Gastrocnemius medialis (tissue), 4 donors: ENCODE measurements around the gene VPS16. TPM values are rescaled to one million over a fixed set of nuclear protein-coding genes. Genes with fewer than 3 reads are reported as not detected.

Source experiments
- ATAC-seq, 2 donors: fragments of 150-250 bp; one replicate each; pipeline ENCODE4 v1.9.1; 2016
- DNase-seq, 2 donors: peaks; one replicate each; pipeline ENCODE4 v3.0.0-alpha.2; 2019
- H3K27ac ChIP-seq, 4 donors: fragments of 200-600 bp; sonication (generic); 1 replicate in 1 of 4; 2 replicates in 3 of 4; pipeline ENCODE4 v1.5.1; 2016 to 2018; ENCODE audit warnings: mild to moderate bottlenecking in 2 of 4, moderate library complexity in 1 of 4
- H3K27me3 ChIP-seq, 3 donors: fragments of 200-600 bp; sonication (generic) in 2 of 3; 1 replicate in 1 of 3; 2 replicates in 2 of 3; pipeline versions ENCODE4 v1.5.1 to v1.6.0; 2016 to 2019; ENCODE audit warnings: mild to moderate bottlenecking in 1 of 3, moderate library complexity in 1 of 3
- H3K36me3 ChIP-seq, 2 donors: fragments of 200-600 bp; sonication (generic) in 1 of 2; one replicate each; pipeline ENCODE4 v1.5.1; 2017 to 2018
- H3K4me1 ChIP-seq, 2 donors: fragments of 200-600 bp; sonication (generic) in 1 of 2; one replicate each; pipeline ENCODE4 v1.5.1; 2016 to 2017; ENCODE audit warnings: mild to moderate bottlenecking in 2 of 2
- H3K4me3 ChIP-seq, 4 donors: fragments of 200-600 bp; sonication (generic) in 3 of 4; 1 replicate in 1 of 4; 2 replicates in 3 of 4; pipeline ENCODE4 v1.5.1; 2016 to 2019; ENCODE audit warnings: mild to moderate bottlenecking in 2 of 4
- H3K9me3 ChIP-seq, 3 donors: fragments of 200-600 bp; sonication (generic) in 2 of 3; 1 replicate in 1 of 3; 2 replicates in 2 of 3; pipeline ENCODE4 v1.5.1; 2016 to 2019
- POLR2A ChIP-seq, 2 donors: fragments of 450-650 bp; IDR thresholded peaks; one replicate each; pipeline ENCODE4 v1.6.1; 2017; ENCODE audit warnings: antibody characterized with exemption in 2 of 2, mild to moderate bottlenecking in 2 of 2, moderate library complexity in 2 of 2
- in situ Hi-C, 4 donors: fragments of 200-750 bp; cut with MboI; loops; one replicate each; pipeline versions ENCODE4 v1.15.0 to v1.8.0; 2017; ENCODE audit warnings: low sequenced_read_pairs in 4 of 4
- intact Hi-C: fragments of 100-400 bp; cut with DNase I; formaldehyde crosslinking; loops from one replicate; pipeline ENCODE4 v1.15.1; 2023; ENCODE audit warnings: low total_unique reads
- total RNA-seq, 4 donors: library from RNA; depleted of rRNA; stranded (reverse); fragments of >200 nt; gene quantifications; one replicate each; pipeline versions ENCODE4 v1.1.0 to v1.2.3, GENCODE V29; 2016
- TF ChIP-seq, protein P1 (sequence below), 5 experiments: fragments of 450-650 bp in 3 of 5; fragments of 200-600 bp in 2 of 5; sonication (generic) in 2 of 5; IDR thresholded peaks in 4 of 5; conservative IDR thresholded peaks in 1 of 5; 1 replicate in 4 of 5; 2 replicates in 1 of 5; pipeline ENCODE4 v1.5.1; 2016 to 2019; ENCODE audit warnings: antibody characterized with exemption in 5 of 5, mild to moderate bottlenecking in 3 of 5, moderate library complexity in 3 of 5

The VPS16 gene
- total RNA-seq, 4 donors from 2014 or later = 17.3 to 26.4 (median 21.6) TPM

DNA sequence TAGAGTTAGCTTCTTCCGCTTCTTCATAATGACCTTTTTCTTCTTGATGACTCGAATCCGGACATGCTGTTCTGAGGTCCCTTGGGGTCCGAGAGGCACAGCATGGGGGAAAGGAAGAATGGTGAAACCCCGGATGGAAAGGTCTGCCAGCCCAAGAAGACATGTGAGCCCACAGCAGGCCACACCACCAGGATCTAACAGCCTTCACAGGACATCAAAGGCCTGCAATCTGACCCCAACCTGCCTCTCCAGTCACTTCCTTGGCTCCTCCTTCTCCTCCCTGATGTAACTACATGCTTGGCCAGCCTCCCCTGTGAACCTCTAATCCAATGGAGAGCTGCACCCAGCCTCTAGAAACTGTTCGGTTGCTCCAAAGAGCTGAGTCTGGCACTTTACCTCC is 41.7 kb upstream of the VPS16 start:
- peaks cover 41 to 61% (median 53%) of the 10 kb centered on the region in 3 donors for H3K27me3 ChIP-seq
- H3K4me3 ChIP-seq = no peak overlapping the region
- H3K9me3 ChIP-seq = peaks cover 0 to 7% (median 0%) of the 10 kb centered on the region in 3 donors
- no peaks in the 10 kb centered on the region for H3K36me3 ChIP-seq
- in situ Hi-C loops = no loop called here
- no peak overlapping the region for H3K27ac ChIP-seq
- no peak for TF ChIP-seq POLR2A (IDR thresholded peaks at IDR 0.05)
- TF ChIP-seq, protein P1, sequence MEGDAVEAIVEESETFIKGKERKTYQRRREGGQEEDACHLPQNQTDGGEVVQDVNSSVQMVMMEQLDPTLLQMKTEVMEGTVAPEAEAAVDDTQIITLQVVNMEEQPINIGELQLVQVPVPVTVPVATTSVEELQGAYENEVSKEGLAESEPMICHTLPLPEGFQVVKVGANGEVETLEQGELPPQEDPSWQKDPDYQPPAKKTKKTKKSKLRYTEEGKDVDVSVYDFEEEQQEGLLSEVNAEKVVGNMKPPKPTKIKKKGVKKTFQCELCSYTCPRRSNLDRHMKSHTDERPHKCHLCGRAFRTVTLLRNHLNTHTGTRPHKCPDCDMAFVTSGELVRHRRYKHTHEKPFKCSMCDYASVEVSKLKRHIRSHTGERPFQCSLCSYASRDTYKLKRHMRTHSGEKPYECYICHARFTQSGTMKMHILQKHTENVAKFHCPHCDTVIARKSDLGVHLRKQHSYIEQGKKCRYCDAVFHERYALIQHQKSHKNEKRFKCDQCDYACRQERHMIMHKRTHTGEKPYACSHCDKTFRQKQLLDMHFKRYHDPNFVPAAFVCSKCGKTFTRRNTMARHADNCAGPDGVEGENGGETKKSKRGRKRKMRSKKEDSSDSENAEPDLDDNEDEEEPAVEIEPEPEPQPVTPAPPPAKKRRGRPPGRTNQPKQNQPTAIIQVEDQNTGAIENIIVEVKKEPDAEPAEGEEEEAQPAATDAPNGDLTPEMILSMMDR (IDR thresholded peaks at IDR 0.05 in 4 of 5, conservative IDR thresholded peaks at IDR 0.05 in 1 of 5) = no peak
- ATAC-seq (no peak), DNase-seq (no peak)
- H3K4me1 ChIP-seq = peaks cover 0 to 6% of the 10 kb centered on the region in 2 donors
- intact Hi-C loops = no loop called here

DNA sequence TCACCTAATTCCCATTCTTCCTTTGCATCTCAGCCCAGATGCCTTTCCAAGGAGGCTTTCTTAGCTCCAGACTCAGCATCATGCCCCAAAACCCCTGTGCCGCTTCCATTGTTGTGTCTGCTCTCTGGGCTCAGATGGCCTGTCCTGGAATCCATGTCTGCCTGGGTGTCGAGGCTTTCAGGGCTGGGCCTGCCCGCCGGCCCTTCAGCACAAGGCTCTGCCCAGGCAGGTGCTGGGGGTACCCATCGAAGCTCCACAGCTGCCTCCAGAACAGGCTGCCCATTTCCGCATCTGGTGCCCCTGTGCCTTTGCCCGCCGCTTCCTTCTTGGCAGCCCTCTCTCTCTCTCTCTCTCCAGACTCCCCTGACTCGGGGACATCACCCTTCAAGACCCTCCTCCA is 41.3 kb upstream of the VPS16 start:
- H3K4me1 ChIP-seq = peaks cover 0 to 6% of the 10 kb centered on the region in 2 donors
- ATAC-seq (no peak), DNase-seq (no peak)
- H3K27ac ChIP-seq = no peak overlapping the region
- H3K9me3 ChIP-seq = peaks cover 0 to 7% (median 0%) of the 10 kb centered on the region in 3 donors
- intact Hi-C loops (no loop called here), in situ Hi-C loops (no loop called here)
- H3K27me3 ChIP-seq = peaks cover 44 to 63% (median 58%) of the 10 kb centered on the region in 3 donors
- no peak overlapping the region for H3K4me3 ChIP-seq
- H3K36me3 ChIP-seq = no peaks in the 10 kb centered on the region
- no peak for TF ChIP-seq POLR2A (IDR thresholded peaks at IDR 0.05)
- TF ChIP-seq, protein P1 (IDR thresholded peaks at IDR 0.05 in 4 of 5, conservative IDR thresholded peaks at IDR 0.05 in 1 of 5) = no peak

DNA sequence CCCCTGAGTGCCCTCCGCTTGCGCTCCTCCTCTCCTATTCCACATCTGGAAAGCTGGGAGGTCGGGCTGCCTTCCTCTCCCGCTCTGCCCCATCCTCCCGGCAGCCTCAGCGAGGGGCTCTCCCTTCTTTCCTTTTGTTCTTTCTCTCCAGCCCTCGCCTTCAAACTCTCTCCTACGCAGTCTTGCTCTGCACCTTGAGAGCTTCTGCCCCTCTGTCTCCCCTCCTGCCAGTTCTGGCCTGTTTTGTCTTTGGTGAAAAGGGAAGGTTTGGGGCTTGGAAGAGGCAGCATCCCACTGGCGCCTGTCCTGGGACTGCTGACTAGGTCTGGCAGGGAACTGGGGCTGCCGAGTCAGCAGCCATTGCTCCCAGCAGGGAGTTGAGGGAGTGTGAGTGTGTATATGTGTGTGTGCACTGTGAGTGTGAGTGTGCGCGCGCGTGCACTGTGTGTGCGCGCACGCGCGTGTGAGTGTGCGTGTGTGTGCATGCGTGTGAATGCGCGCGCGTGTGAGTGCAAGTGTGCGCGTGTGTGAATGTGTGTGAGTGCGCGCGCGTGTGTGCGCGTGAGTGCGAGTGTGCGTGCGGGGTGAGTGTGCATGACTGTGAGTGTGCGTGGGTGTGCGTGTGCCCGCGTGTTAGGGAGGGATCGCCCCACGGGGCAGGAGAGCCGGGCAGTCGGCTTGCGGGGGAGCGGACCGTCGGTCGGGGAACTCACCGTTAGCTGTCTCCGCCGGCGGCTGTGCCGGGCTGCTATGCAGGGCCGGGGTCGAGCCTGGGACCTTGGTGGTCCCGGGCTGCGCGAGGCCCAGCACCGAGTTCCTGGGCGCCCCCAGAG is 40.6 kb upstream of the VPS16 start:
- intact Hi-C loops (no loop called here), in situ Hi-C loops (no loop called here)
- H3K27ac ChIP-seq = no peak overlapping the region
- DNase-seq = no peak
- H3K9me3 ChIP-seq = peaks cover 0 to 7% (median 0%) of the 10 kb centered on the region in 3 donors
- peaks cover 46 to 67% (median 64%) of the 10 kb centered on the region in 3 donors for H3K27me3 ChIP-seq
- peaks cover 0 to 6% of the 10 kb centered on the region in 2 donors for H3K4me1 ChIP-seq
- peak overlapping the region in 3 of 4 donors; percentile 9 to 20 (median 10) for H3K4me3 ChIP-seq
- TF ChIP-seq, protein P1 (IDR thresholded peaks at IDR 0.05 in 4 of 5, conservative IDR thresholded peaks at IDR 0.05 in 1 of 5) = no peak
- no peak for TF ChIP-seq POLR2A (IDR thresholded peaks at IDR 0.05)
- no peaks in the 10 kb centered on the region for H3K36me3 ChIP-seq
- ATAC-seq = no peak

DNA sequence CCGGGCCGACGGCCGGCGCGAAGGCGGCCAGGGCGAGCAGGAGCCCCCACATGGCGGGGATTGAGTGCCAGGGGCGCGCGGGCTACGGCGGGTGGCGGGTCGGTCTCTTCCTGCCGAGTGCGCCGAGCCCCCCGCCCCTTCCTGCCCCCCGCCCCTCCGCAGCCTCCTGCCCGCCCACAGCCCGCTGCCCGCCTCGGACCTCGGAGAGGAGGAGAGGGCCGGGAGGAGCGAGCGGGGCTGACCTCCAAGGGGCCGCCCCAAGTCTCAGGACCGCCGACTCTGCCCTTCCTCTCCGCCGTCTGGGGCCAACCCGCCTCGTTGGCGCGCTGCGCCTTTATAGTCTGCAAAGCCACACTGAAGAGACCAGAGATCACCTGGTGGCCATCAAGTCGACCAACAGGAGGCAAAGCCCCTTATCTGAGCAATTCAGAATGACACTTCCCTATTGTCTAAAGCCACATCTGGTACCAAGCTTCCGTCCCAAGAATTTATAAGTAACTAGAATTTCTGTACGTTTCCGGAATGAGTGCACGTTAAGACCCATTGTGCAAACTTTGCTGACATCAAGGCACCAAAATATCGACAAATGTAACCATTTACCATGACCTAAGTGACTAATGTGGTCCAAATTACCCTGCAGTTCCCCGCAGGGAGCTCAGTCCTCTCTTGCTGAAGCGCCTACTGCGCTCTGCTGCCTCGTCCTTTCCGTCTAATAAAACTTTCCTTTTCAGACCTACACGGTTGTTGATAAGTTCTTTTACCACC is 39.8 kb upstream of the VPS16 start, which contains the start of gene CPXM1:
Gene CPXM1, minus strand, starts transcription at position 107 of the 765 bp plus-strand sequence. Its CDS starts 55 bp downstream, at position 52.
- DNase-seq (no peak), ATAC-seq (no peak)
- H3K4me1 ChIP-seq = peaks cover 0 to 6% of the 10 kb centered on the region in 2 donors
- H3K9me3 ChIP-seq = peaks cover 0 to 7% (median 0%) of the 10 kb centered on the region in 3 donors
- TF ChIP-seq, protein P1 (IDR thresholded peaks at IDR 0.05 in 4 of 5, conservative IDR thresholded peaks at IDR 0.05 in 1 of 5) = no peak
- TF ChIP-seq POLR2A (IDR thresholded peaks at IDR 0.05) = no peak
- peaks cover 53 to 74% (median 72%) of the 10 kb centered on the region in 3 donors for H3K27me3 ChIP-seq
- H3K27ac ChIP-seq = no peak within 1 kb of the TSS
- H3K36me3 ChIP-seq = no peaks in the 10 kb centered on the region
- H3K4me3 ChIP-seq = peak within 1 kb of the TSS in 3 of 4 donors; percentile 9 to 20 (median 10)
- in situ Hi-C loops (no loop called here), intact Hi-C loops (no loop called here)
